ENCODE data around the gene LONRF2. TPM values are rescaled to one million over a fixed set of nuclear protein-coding genes. Genes with fewer than 3 reads are reported as not detected.
"Not testable (repeated sequence)": the region's sequence is repeated elsewhere in the genome, so short reads cannot be mapped to it uniquely, and the experiment has no call there.

The LONRF2 gene
- total RNA-seq, 2 donors from 2014 or later, result 0.16 to 1.1 TPM

- Mint-ChIP-seq H3K36me3 (ENCODE audit: low read depth) (no peaks in the 10 kb centered on the region), H3K4me1 (no peaks in the 10 kb centered on the region), H3K9me3 (no peaks in the 10 kb centered on the region), H3K4me3 (no peak overlapping the region), H3K27ac (no peak overlapping the region), H3K27me3 (peaks cover 4% of the 10 kb centered on the region)
- no peak for ATAC-seq (replicated peaks)
Measured at GRCh38 chr2:100260712-100261620, 61.3 kb downstream of the LONRF2 start.

- H3K4me3 Mint-ChIP-seq, result no peak overlapping the region
- no peak for ATAC-seq (replicated peaks)
- H3K9me3 Mint-ChIP-seq, result no peaks in the 10 kb centered on the region
- H3K36me3 Mint-ChIP-seq (ENCODE audit: low read depth), result no peaks in the 10 kb centered on the region
- peaks cover 4% of the 10 kb centered on the region for H3K27me3 Mint-ChIP-seq
- H3K4me1 Mint-ChIP-seq, result no peaks in the 10 kb centered on the region
- no peak overlapping the region for H3K27ac Mint-ChIP-seq
Measured at GRCh38 chr2:100259106-100259505, 63.2 kb downstream of the LONRF2 start.

DNA sequence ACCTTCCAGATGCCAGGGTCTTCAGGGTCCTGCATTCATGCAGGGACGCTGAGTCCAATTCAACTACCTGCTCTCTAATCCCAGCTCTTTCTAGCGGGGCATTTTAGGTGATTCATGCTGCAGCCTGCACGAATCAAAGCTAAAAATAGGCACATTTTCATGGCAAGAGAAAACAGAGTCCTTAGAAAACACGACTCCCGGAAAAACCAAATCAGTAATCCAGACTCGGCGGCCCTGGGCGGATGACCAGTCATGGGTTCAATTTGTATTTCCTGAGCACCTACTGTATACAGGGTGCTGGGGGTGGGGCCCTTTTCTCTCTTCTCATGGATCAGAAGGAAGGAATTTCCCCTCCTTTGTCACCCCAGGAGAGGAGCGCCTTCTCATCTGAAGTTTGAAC lies 64.4 kb downstream of the LONRF2 start:
- Mint-ChIP-seq H3K36me3 (ENCODE audit: low read depth) (no peaks in the 10 kb centered on the region), H3K27me3 (peaks cover 4% of the 10 kb centered on the region), H3K27ac (no peak overlapping the region), H3K9me3 (no peaks in the 10 kb centered on the region), H3K4me1 (no peaks in the 10 kb centered on the region), H3K4me3 (no peak overlapping the region)
- no peak for ATAC-seq (replicated peaks)

- Mint-ChIP-seq H3K36me3 (ENCODE audit: low read depth) (no peaks in the 10 kb centered on the region), H3K4me1 (no peaks in the 10 kb centered on the region), H3K9me3 (no peaks in the 10 kb centered on the region), H3K27me3 (peaks cover 4% of the 10 kb centered on the region), H3K4me3 (no peak overlapping the region), H3K27ac (no peak overlapping the region)
- ATAC-seq (replicated peaks), result no peak
Measured at GRCh38 chr2:100256849-100257248, 65.5 kb downstream of the LONRF2 start.

DNA sequence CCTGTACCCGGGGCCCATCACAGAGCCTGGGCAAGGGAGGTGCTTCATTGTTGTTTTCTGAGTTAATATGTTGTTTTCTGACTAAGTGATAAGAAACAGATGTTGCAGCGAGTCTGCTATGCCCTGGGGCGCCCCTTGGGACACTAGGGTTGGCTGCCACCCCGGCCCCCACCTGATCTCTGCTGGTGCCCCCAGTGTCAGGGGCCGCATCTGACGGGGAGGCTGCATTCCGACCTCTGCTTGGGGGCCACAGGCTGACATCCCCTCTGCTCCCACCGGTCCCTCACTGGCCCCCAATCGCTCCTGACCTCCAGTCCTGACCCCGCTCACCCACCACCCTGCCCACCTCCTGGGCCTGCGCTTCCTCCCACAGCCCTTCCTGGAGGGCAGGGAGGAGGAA lies 65.9 kb downstream of the LONRF2 start:
- ATAC-seq (replicated peaks), result no peak
- H3K27me3 Mint-ChIP-seq, result peaks cover 4% of the 10 kb centered on the region
- H3K36me3 Mint-ChIP-seq (ENCODE audit: low read depth), result no peaks in the 10 kb centered on the region
- no peak overlapping the region for H3K4me3 Mint-ChIP-seq
- H3K9me3 Mint-ChIP-seq, result no peaks in the 10 kb centered on the region
- H3K27ac Mint-ChIP-seq, result no peak overlapping the region
- no peaks in the 10 kb centered on the region for H3K4me1 Mint-ChIP-seq

DNA sequence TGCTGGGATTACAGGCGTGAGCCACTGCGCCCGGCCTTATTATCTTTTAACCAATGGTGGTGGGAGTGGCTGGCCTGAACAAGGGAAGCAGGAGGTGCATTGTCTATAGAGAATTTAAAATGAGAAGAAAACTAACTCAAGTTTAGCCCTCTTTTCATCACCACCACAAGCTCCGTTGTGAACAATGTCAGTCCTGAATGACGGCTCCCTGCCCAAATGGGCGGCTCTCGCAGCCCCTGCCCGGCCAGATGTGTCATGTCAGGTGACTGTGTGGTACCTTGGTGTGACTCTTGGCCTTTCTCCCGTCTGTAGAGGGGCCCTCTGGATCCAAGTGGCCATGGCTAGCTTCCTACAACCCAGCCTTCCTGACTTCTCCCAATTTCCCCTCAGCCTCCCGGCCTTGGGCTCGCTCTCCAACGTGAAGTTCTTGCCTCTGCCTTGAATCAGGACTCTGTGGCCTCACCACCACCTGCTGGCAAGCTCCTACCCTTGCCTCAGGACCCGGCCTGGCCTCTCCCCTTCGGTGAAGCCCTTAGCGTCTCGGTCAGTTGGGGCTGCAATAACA lies 67.6 kb downstream of the LONRF2 start:
- no peaks in the 10 kb centered on the region for H3K9me3 Mint-ChIP-seq
- no peak overlapping the region for H3K4me3 Mint-ChIP-seq
- no peaks in the 10 kb centered on the region for H3K36me3 Mint-ChIP-seq (ENCODE audit: low read depth)
- H3K27me3 Mint-ChIP-seq, result peaks cover 7% of the 10 kb centered on the region
- ATAC-seq (replicated peaks), result no peak
- no peaks in the 10 kb centered on the region for H3K4me1 Mint-ChIP-seq
- H3K27ac Mint-ChIP-seq, result no peak overlapping the region

DNA sequence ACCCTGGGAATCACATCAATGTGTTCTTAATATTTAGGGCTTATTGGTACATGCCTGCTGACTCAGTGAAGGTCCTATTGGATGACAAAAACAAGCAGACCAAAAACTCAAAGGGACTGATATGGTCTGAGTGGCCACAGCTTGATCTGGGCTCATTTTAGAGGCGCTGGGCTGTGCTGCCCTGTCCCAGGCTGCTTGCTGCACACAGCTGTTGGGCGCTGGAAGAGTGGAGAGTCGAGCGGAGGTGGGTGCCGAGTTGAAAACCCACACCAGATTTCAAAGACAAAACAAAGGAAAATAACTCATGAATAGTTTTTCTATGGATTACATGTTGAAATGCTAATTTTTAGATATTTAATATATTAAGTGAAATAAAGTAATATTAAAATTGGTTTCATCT lies 68.5 kb downstream of the LONRF2 start:
- ATAC-seq (replicated peaks), result no peak
- peaks cover 8% of the 10 kb centered on the region for H3K27me3 Mint-ChIP-seq

GRCh38 chr2:100252811-100253698 lies 69.2 kb downstream of the LONRF2 start:
- no peaks in the 10 kb centered on the region for H3K9me3 Mint-ChIP-seq
- no peak overlapping the region for H3K4me3 Mint-ChIP-seq
- ATAC-seq (replicated peaks), result no peak
- H3K4me1 Mint-ChIP-seq, result no peaks in the 10 kb centered on the region
- H3K36me3 Mint-ChIP-seq (ENCODE audit: low read depth), result no peaks in the 10 kb centered on the region
- no peak overlapping the region for H3K27ac Mint-ChIP-seq
- H3K27me3 Mint-ChIP-seq, result peaks cover 7% of the 10 kb centered on the region

More for the DNA sequence above, 68.5 kb downstream of the LONRF2 start:
- Mint-ChIP-seq H3K9me3 (no peaks in the 10 kb centered on the region), H3K36me3 (ENCODE audit: low read depth) (no peaks in the 10 kb centered on the region), H3K4me3 (no peak overlapping the region), H3K27ac (no peak overlapping the region), H3K4me1 (no peaks in the 10 kb centered on the region)

GRCh38 chr2:100250645-100251044 lies 71.7 kb downstream of the LONRF2 start:
- no peak for ATAC-seq (replicated peaks)
- no peak overlapping the region for H3K27ac Mint-ChIP-seq
- H3K9me3 Mint-ChIP-seq, result no peaks in the 10 kb centered on the region
- peaks cover 6% of the 10 kb centered on the region for H3K4me1 Mint-ChIP-seq
- H3K36me3 Mint-ChIP-seq (ENCODE audit: low read depth), result no peaks in the 10 kb centered on the region
- peaks cover 16% of the 10 kb centered on the region for H3K27me3 Mint-ChIP-seq
- H3K4me3 Mint-ChIP-seq, result no peak overlapping the region

GRCh38 chr2:100248971-100249370 lies 73.3 kb downstream of the LONRF2 start:
- Mint-ChIP-seq H3K36me3 (ENCODE audit: low read depth) (no peaks in the 10 kb centered on the region), H3K27ac (no peak overlapping the region), H3K27me3 (peaks cover 16% of the 10 kb centered on the region), H3K4me1 (peaks cover 6% of the 10 kb centered on the region), H3K4me3 (no peak overlapping the region), H3K9me3 (no peaks in the 10 kb centered on the region)
- ATAC-seq (replicated peaks), result no peak

- peaks cover 16% of the 10 kb centered on the region for H3K27me3 Mint-ChIP-seq
- H3K4me3 Mint-ChIP-seq; H3K4me1 Mint-ChIP-seq; H3K36me3 Mint-ChIP-seq (ENCODE audit: low read depth); H3K9me3 Mint-ChIP-seq; ATAC-seq (replicated peaks); H3K27ac Mint-ChIP-seq: not testable (repeated sequence)
Measured at GRCh38 chr2:100248556-100248955, 73.7 kb downstream of the LONRF2 start.

- no peak overlapping the region for H3K27ac Mint-ChIP-seq
- H3K27me3 Mint-ChIP-seq, result peaks cover 16% of the 10 kb centered on the region
- H3K36me3 Mint-ChIP-seq (ENCODE audit: low read depth), result no peaks in the 10 kb centered on the region
- ATAC-seq (replicated peaks), result no peak
- no peak overlapping the region for H3K4me3 Mint-ChIP-seq
- H3K4me1 Mint-ChIP-seq, result peaks cover 6% of the 10 kb centered on the region
- H3K9me3 Mint-ChIP-seq, result no peaks in the 10 kb centered on the region
Measured at GRCh38 chr2:100248044-100248330, 74.3 kb downstream of the LONRF2 start.

GRCh38 chr2:100247256-100248043 lies 74.9 kb downstream of the LONRF2 start:
- no peak overlapping the region for H3K4me3 Mint-ChIP-seq
- H3K27me3 Mint-ChIP-seq, result peaks cover 16% of the 10 kb centered on the region
- H3K9me3 Mint-ChIP-seq, result no peaks in the 10 kb centered on the region
- no peak for ATAC-seq (replicated peaks)
- H3K4me1 Mint-ChIP-seq, result peaks cover 6% of the 10 kb centered on the region
- H3K36me3 Mint-ChIP-seq (ENCODE audit: low read depth), result no peaks in the 10 kb centered on the region
- no peak overlapping the region for H3K27ac Mint-ChIP-seq
